Measurements from ENCODE around the gene MACROD2.
"Not testable (repeated sequence)": the region's sequence is repeated elsewhere in the genome, so short reads cannot be mapped to it uniquely, and the experiment has no call there.

The MACROD2 gene

DNA sequence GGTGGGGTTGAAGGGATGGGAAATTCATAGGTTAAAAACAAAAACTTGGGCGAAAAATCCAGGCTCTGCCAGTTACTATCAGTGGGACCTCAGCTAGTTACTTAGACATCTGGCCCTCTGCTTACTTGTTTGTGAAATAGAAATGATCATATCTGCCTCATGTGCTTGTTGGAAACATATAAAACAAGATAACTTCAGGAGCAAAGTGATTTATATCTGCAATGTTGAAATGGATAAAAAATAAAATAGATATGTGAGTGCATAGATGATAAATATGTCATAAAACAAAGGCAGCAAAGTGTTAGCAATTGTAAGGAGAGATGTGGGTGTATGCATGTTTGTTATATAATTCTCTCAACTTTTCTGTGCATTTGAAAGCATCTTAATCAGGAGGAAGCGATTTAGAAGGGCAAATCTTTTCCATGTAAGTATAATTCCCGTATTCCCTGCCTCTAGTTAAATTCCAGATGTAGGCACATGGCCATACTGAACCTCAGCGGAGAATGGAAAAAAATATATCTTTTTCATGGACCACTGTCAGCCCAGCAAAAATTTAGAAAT is 921.1 kb downstream of the MACROD2 start:
- DNase-seq (ENCODE audit: low read depth): no peak

- no peak for DNase-seq (ENCODE audit: low read depth)
These were observed 923.0 kb downstream of the MACROD2 start for GRCh38 chr20:14918281-14918680.

DNA sequence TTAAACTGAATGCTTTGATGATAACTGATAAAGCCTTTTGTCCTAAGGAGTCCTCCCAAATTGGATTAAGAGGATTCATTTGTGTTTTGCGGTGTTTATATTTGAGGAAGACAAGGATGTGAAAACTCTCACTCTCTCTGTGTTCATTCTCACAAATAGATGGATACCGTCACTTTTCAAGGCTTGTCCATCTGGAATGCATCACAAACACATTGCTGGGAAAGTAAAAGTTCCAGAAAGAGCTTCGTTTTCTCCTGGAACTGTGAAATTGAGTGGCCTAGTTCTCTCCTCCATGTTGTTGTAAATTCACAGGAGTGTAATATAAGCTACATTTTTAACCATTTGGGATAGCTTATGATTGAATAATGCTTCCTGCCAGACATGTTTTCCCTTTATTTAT is 923.7 kb downstream of the MACROD2 start:
- peak; percentile 9 for DNase-seq (ENCODE audit: low read depth)

GRCh38 chr20:14919501-14920081 is 924.3 kb downstream of the MACROD2 start:
- no peak for DNase-seq (ENCODE audit: low read depth)

- peak; percentile 26 for DNase-seq (ENCODE audit: low read depth)
These were observed 926.2 kb downstream of the MACROD2 start for GRCh38 chr20:14921513-14921912.

DNA sequence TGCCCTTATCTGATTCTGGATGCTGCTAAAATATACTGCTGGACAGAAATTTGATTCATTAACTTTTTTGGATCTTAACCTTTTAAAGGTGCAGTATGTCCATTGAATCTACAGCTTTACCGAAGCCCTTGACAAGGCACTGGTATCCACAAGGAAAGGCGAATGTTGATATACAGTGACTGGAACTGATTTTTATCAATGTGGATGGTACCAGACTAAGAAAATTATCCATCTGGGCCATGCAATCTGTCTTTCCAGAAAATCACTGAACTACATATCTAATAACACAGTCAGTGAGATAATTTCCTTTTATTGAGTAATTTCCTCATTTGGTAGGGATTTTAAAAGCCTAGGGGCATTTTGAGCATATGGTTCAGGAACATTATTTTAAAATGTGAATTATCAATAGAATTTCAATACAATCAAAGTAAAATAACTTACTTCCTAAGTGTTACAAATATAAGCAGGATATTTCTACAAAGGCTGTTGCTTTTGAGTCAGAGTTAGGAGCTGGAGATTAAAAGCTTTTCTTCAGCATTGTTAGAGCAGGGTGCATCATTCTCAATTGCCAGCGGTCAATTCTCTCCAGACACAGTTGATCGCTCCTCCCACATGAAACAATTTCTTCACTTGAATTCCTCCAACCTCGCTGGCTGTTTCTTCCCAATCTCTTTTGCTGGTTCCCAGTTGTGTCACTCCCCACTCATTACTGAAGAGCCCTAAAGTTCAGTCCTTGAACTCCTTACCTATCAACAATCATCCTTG is 927.4 kb downstream of the MACROD2 start:
- no peak for DNase-seq (ENCODE audit: low read depth)

GRCh38 chr20:14924433-14924832 is 929.1 kb downstream of the MACROD2 start:
- no peak for DNase-seq (ENCODE audit: low read depth)

- DNase-seq (ENCODE audit: low read depth): peak; percentile 12
These were observed 930.0 kb downstream of the MACROD2 start for GRCh38 chr20:14925300-14925699.

DNA sequence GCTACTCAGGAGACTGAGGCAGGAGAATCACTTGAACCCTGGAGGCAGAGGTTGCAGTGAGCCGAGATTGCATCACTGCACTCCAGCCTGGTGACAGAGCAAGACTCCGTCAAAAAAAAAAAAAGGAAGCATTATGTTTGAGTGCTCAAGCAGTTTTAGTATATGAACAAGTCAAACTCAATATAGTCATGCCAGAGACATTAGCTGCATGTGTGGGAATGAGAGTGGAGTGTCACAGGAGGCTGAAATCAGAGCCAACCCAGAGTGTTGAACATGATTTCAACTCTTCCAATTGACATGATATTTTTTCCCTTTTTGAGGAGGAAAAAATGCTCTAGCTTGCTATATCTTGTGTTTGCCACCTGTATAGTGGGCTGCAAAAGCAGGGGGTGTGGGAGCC is 931.1 kb downstream of the MACROD2 start:
- not testable (repeated sequence) for DNase-seq (ENCODE audit: low read depth)

GRCh38 chr20:14928083-14928482 is 932.8 kb downstream of the MACROD2 start:
- no peak for DNase-seq (ENCODE audit: low read depth)

DNA sequence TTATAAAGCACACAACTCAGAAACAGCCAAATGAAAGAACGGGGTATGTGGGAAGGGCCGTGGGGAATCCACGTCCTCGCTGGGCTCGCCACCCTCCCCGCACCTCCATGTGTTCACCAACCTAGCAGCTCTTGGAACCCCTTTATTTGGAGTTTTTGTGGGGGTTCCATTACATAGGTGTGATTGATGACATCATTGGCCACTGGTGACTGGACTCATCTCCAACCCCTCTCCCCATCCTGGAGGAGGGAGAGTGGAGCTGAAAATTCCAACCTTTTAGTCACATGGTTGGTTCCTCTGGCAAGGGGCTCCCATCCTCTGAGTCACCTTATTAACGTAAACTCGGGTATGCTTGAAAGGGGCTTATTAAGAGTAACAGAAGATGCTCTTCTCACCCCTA is 934.1 kb downstream of the MACROD2 start:
- no peak for DNase-seq (ENCODE audit: low read depth)

DNA sequence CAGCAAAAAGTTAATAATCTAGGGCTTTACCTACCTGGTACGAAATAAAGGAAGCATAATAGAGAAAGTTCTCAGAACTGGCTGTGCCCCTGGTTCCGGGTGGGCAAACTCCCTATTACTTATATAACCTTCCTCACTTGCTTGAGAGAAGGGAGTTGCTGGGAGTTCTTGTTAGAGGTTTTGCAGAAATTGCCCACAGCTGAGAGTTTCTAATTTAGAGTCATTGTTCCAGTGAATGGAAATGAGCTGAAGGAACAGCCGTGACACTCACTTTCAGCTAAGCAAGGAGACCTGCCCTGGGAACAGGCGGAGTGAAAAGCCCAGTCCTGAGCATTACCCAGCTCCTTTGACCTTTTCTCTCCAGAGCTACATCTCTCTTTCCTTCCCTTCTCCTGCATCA is 936.7 kb downstream of the MACROD2 start:
- DNase-seq (ENCODE audit: low read depth): no peak

- no peak for DNase-seq (ENCODE audit: low read depth)
These were observed 940.0 kb downstream of the MACROD2 start for GRCh38 chr20:14935285-14935684.

DNA sequence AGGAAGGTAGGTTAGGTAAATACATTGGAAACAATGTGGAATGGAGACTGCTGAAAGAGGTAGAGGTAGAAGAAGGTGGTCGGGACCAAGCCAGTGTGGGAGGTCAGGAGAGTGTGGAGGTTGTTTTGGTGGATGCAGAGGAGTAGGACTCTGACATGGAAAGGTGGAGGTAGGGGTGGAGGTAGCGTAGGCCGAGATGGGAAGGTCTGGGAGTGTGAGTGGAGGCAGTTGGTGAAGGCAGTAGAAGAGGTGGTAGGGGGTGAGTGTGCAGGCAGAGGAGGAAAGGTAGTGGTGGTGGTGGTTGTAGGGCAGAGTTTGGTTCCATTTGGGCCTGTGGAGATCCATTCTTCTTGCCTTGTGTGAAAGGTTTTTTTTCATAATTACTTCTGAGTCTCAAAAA is 941.7 kb downstream of the MACROD2 start:
- DNase-seq (ENCODE audit: low read depth): no peak

- no peak for DNase-seq (ENCODE audit: low read depth)
These were observed 942.5 kb downstream of the MACROD2 start for GRCh38 chr20:14937846-14938245.

GRCh38 chr20:14947536-14947935 is 952.2 kb downstream of the MACROD2 start:
- DNase-seq (ENCODE audit: low read depth): no peak

DNA sequence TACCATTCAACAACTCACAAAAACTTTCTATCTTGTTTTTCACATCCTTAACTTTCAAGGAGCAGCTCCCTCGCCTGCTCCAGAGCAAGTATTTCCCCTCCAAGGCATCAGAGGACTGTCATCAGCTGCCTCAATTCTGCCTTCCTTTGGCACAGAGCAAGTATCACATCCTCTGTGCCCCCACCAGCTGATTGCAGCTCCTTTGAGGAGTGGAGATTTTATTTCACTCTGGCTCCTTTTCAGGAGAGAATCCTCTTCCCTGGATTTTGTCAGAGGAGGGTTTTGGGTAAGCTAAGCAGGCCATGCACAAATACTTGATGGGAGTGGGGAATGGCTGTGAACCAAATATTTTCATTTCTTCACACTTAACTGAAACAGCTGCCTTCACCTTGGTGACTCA is 952.6 kb downstream of the MACROD2 start:
- DNase-seq (ENCODE audit: low read depth): no peak

DNA sequence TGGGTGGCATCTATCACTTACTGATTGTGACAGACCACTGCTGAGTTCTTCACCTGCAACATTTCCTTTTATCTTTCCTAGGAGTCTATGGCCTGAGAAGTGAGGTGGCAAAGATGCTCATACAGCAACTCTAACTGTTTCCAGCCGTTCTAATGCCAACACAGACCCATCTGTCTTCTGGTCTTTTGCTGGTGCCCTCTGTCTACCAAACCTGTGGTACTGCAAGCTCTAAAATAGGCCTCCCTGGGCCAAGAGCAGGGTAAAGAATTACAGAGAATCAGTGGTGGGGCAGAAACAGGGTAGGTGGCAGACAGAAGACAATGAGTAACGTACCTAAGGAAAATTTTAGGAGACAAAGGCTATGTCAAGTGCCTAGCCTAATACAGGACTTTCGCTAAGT is 953.1 kb downstream of the MACROD2 start:
- DNase-seq (ENCODE audit: low read depth): no peak

DNA sequence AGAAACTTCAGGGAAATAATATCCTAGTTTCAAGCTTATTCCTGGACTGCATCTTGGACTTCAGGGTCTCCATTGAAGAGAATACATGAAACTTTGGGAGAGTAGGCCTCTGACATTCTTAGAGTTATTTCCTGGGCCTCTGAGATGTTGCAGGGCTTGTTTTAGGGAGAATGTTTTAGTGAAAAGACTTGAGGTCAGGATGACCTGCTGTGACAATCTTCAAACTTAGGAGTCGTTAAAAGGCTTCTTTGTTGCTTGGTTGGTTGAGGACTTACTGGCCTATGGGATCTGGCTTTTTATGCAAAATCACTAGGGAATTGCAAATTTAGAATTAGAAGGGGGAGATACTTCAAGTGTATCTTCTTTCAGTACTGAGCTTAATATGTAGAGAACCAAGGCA is 955.3 kb downstream of the MACROD2 start:
- no peak for DNase-seq (ENCODE audit: low read depth)

DNA sequence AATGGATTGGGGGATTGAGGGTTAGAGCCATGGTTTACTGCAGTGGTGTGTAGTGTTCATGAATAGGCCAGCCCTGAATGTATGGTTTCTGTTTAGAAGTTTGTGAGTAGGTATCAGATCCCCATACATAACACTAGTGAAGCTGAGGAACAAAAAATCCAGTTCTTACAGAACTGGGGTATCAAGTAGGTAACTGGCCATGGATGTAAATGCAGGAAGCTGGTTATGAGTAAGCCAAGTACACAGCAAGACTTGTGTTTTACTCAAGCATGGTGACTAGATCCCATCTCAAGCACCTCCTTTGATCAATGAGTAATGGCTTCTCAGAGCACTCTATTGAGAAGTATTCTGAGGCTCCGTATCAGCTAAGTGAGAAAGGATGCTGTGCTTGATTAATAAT is 955.8 kb downstream of the MACROD2 start:
- no peak for DNase-seq (ENCODE audit: low read depth)

- peak; percentile 46 for DNase-seq (ENCODE audit: low read depth)
These were observed 956.5 kb downstream of the MACROD2 start for GRCh38 chr20:14951707-14952418.

GRCh38 chr20:14953736-14954135 is 958.4 kb downstream of the MACROD2 start:
- DNase-seq (ENCODE audit: low read depth): no peak

DNA sequence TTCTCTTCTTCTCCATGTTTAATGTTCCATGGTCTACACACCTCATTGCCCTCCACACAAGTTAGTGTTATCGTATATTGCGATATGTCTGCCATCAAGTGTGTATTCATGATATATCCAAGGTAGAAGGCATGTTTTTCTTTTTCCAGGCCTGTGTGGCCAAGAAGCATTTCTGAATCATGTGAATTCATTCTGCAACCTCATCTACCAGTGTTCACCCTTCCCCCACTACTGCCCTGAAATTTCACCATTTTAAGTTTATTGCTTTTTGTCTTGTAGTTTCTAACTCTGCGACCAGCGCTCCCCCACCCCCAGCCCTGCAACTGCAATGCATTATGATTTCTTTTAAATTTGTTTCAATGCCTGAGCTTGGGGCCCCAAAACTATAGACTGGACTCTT is 960.1 kb downstream of the MACROD2 start:
- no peak for DNase-seq (ENCODE audit: low read depth)

Measured in GM04504 (cell line).